Measurements from ENCODE around the gene OLAH. TPM values are rescaled to one million over a fixed set of nuclear protein-coding genes. Genes with fewer than 3 reads are reported as not detected.
A peak's percentile ranks its signal among the peaks of the same experiment; 100 is the strongest.

The OLAH gene
- total RNA-seq, 3 donors from 2014 or later (not counting 1 experiment from before 2014, with no cell fraction given): not detected

GRCh38 chr10:15092855-15093408, 49.2 kb downstream of the OLAH start:
- no peak overlapping the region for H3K27ac Mint-ChIP-seq
- H3K36me3 ChIP-seq (ENCODE audit: control insufficient read depth, insufficient read depth, low read length): no peaks in the 10 kb centered on the region
- ATAC-seq (no peak), DNase-seq (no peak)
- 93% methylated on average over 16 of the region's 16 CpGs for WGBS (ENCODE audit: insufficient coverage)
- H3K27me3 ChIP-seq (ENCODE audit: control insufficient read depth, insufficient read depth, low read length): no peaks in the 10 kb centered on the region
- peaks cover 12 to 23% of the 10 kb centered on the region in 2 donors for H3K4me1 Mint-ChIP-seq
- TF ChIP-seq CTCF (IDR thresholded peaks at IDR 0.05): no peak
- H3K4me3 Mint-ChIP-seq: no peak overlapping the region
- intact Hi-C loops (cut with micrococcal nuclease): no loop called here
- H3K36me3 Mint-ChIP-seq: no peaks in the 10 kb centered on the region
- H3K27me3 Mint-ChIP-seq (ENCODE audit: low read depth in 2 of 2): no peaks in the 10 kb centered on the region
- H3K4me1 ChIP-seq (ENCODE audit: control insufficient read depth, insufficient read depth, low read length): peaks cover 24% of the 10 kb centered on the region
- H3K9me3 Mint-ChIP-seq: no peaks in the 10 kb centered on the region
- H3K9me3 ChIP-seq (ENCODE audit: control insufficient read depth, insufficient read depth, low read length): no peaks in the 10 kb centered on the region
- no peak overlapping the region for H3K4me3 ChIP-seq (ENCODE audit: low read length)
- no peak overlapping the region for H3K27ac ChIP-seq (ENCODE audit: low read length)

- TF ChIP-seq CTCF (IDR thresholded peaks at IDR 0.05): no peak
- WGBS (ENCODE audit: insufficient coverage): under 1% methylated on average over 11 of the region's 11 CpGs
- H3K27ac Mint-ChIP-seq: peak overlapping the region; percentile 97 to 98
- peak in 2 of 3 donors; percentile 4 to 15 for ATAC-seq
- H3K4me3 ChIP-seq (ENCODE audit: low read length): peak overlapping the region; percentile 74
- no peaks in the 10 kb centered on the region for H3K27me3 Mint-ChIP-seq (ENCODE audit: low read depth in 2 of 2)
- H3K36me3 ChIP-seq (ENCODE audit: control insufficient read depth, insufficient read depth, low read length): peaks cover 2% of the 10 kb centered on the region
- no peak for DNase-seq
- H3K4me1 Mint-ChIP-seq: peaks cover 27 to 38% of the 10 kb centered on the region in 2 donors
- H3K27ac ChIP-seq (ENCODE audit: low read length): peak overlapping the region; percentile 94
- peak overlapping the region; percentile 95 for H3K4me3 Mint-ChIP-seq
- H3K9me3 ChIP-seq (ENCODE audit: control insufficient read depth, insufficient read depth, low read length): no peaks in the 10 kb centered on the region
- no peaks in the 10 kb centered on the region for H3K27me3 ChIP-seq (ENCODE audit: control insufficient read depth, insufficient read depth, low read length)
- intact Hi-C loops (cut with micrococcal nuclease): loop anchor here (1.0 to 5.0 kb wide), 5 partner anchors 8 to 258 kb away; partner anchors contain the start of genes ACBD7, CDNF, DCLRE1C and HSPA14
- H3K4me1 ChIP-seq (ENCODE audit: control insufficient read depth, insufficient read depth, low read length): peaks cover 27% of the 10 kb centered on the region
- no peaks in the 10 kb centered on the region for H3K36me3 Mint-ChIP-seq
- H3K9me3 Mint-ChIP-seq: no peaks in the 10 kb centered on the region
Measured at GRCh38 chr10:15096661-15097010, 52.9 kb downstream of the OLAH start.

GRCh38 chr10:15097011-15097812, 53.5 kb downstream of the OLAH start, which contains the start of gene RPP38:
TSS of gene RPP38 (plus strand) at chr10:15097355. CDS start at chr10:15103315, 5,960 bp downstream.
- H3K9me3 Mint-ChIP-seq: no peaks in the 10 kb centered on the region
- WGBS (ENCODE audit: insufficient coverage): under 1% methylated on average over 84 of the region's 84 CpGs

More at GRCh38 chr10:15097011-15097812, 53.5 kb downstream of the OLAH start, which contains the start of gene RPP38:
- DNase-seq (peak; percentile 94 to 97), ATAC-seq (peak; percentile 81 to 90 (median 82))
- H3K27ac Mint-ChIP-seq: peak within 1 kb of the TSS; percentile 97 to 98
- peaks cover 27% of the 10 kb centered on the region for H3K4me1 ChIP-seq (ENCODE audit: control insufficient read depth, insufficient read depth, low read length)
- no peaks in the 10 kb centered on the region for H3K27me3 ChIP-seq (ENCODE audit: control insufficient read depth, insufficient read depth, low read length)
- peak within 1 kb of the TSS; percentile 74 for H3K4me3 ChIP-seq (ENCODE audit: low read length)
- TF ChIP-seq CTCF (IDR thresholded peaks at IDR 0.05): no peak
- no peaks in the 10 kb centered on the region for H3K9me3 ChIP-seq (ENCODE audit: control insufficient read depth, insufficient read depth, low read length)
- H3K36me3 ChIP-seq (ENCODE audit: control insufficient read depth, insufficient read depth, low read length): peaks cover 4% of the 10 kb centered on the region
- no peaks in the 10 kb centered on the region for H3K36me3 Mint-ChIP-seq
- H3K27me3 Mint-ChIP-seq (ENCODE audit: low read depth in 2 of 2): no peaks in the 10 kb centered on the region
- peak within 1 kb of the TSS; percentile 95 for H3K4me3 Mint-ChIP-seq
- peak within 1 kb of the TSS; percentile 94 for H3K27ac ChIP-seq (ENCODE audit: low read length)
- H3K4me1 Mint-ChIP-seq: peaks cover 27 to 41% of the 10 kb centered on the region in 2 donors
- intact Hi-C loops (cut with micrococcal nuclease): loop anchor here (1.0 to 5.0 kb wide), 5 partner anchors 9 to 259 kb away; partner anchors contain the start of genes ACBD7, CDNF, DCLRE1C and HSPA14

Measured in natural killer cell (primary cell).